ENCODE measurements around the gene LRRC3B.
"Not testable (repeated sequence)": the region's sequence is repeated elsewhere in the genome, so short reads cannot be mapped to it uniquely, and the experiment has no call there.

The LRRC3B gene, protein sequence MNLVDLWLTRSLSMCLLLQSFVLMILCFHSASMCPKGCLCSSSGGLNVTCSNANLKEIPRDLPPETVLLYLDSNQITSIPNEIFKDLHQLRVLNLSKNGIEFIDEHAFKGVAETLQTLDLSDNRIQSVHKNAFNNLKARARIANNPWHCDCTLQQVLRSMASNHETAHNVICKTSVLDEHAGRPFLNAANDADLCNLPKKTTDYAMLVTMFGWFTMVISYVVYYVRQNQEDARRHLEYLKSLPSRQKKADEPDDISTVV

DNA sequence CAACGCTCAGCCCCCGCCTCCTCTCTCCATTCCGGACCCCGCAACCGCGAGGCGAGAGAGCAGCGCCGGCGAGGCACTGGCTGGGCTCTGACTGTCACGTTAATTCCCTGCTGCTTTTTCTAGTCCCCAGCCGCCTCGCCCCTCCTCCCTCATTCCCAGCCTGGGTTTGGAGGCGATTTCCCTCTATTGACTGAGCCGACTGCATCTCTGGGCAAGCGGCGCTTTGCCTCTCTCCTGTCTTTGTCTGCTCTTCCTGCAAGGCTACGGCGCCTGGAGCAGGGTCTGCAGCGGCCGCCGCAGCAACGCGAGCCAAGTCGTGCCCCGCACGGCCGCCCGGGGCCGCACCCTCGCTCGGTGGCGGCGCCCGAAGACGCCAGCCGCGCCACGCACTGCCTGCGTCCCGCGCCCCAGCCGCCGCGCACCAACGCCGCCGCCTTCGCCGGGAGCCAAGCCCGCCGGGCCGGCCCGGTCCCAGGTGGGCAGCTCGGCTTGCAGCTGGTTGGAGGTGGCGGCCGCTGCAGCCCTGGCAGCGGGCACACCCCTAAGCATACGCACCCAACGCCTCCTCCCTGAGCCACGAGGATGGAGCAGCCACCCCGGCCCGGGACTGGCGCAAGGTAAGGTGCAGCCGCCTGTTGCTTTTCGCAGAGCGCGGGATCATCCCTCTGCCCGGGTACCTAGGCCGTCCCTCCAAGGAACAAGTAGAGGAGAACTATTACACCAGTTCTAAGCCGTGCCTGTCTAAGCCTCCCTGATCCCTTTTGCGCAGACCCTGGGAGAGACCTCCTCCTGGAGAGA is at the start of gene LRRC3B:
LRRC3B (plus strand) TSS at position 152 of the 798 bp plus-strand sequence. CDS start 86,901 bp downstream, outside the sequence.
- no peak for DNase-seq

DNA sequence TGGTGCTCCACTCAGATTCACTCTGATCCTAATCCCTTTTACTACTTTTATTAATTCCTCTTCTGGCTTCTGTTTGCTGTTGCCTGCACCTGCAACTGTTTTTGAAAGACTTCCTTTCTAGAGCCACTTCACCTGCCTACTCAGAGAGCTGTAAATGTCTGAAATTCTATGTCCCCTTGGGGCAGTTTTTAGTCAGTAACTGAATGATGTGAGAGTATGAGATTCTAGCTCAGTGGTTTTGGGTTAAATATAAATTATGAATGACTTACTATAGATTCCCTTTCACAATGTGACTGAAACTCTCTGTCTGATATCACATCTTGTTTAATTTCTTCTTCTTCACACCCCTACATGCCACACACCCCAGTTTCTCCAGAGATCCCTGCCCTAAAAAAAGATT is 47.8 kb upstream of the LRRC3B start:
- DNase-seq: no peak

DNA sequence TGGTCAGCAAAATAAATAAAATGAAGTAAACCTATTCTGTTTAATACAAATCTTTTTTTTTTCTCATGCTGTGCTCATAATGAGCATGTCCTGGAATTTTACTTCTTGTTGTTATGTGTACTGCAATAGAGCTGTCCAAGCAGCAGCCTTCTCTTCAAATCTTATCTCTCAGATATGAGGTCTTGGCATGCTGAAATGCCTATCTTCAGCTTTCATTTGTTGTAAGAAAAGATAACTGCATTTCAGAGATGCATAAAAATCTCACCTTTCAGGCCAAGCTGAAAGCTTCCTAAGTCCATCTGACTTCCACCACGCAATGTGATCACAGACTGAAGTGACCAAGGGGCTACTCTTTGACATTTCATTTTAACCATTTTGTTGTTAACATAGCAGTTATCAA is 43.5 kb upstream of the LRRC3B start:
- DNase-seq: no peak

DNA sequence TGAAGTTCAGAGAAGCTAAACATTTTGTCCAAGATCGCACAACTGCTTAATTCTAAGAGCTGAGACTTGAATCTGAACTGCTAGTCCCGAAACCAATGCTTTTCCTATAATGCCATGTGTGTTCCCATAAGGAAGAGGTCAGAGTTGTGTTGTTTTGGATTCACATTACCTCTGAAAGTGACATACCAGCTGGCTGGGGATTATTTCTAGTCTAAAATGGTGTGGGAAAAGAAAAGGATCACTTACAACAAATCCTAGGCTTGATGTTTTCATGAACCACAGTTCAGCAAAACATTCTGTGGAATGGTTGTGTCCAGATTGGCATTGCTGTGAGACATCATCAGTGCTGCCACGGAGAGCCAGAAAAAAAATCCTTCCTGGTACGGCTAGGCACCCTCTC is 35.0 kb upstream of the LRRC3B start:
- no peak for DNase-seq

DNA sequence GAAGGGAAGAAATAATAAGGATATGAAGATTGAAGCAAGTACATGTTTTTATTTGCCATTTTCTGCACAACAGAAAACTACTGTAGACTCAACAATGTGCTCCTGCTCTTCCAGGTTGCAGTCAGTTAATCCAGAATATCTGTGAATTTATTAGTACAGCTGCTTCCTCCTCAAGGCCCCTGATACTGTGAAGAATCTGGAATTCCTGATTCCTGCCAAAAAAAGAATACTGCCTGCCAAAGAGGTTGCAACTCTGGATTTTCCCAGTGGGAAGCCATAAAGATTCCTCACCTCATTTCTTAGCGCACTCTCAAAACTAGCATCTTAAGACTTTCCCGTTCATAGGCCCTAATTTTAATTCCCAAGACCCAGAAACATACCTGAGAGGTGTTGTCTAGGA is 33.6 kb upstream of the LRRC3B start:
- no peak for DNase-seq

DNA sequence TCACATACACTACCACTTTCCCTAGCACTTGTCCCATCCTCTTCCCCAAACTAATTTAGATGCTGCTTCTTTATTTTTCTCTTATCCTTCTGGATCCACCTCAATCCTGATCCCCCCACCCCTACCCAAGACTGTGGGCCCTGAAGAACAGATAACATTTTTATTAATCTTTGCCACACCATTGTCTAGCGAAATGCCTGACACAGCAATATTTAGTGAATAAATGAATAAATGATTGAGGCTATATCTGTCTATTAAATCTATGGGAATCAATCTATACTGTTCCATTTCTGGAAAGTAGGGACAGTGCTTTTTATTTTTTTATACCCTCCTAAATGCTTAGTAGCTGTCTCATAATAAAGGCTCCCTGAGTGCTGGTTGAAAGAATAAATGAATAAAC is 32.9 kb upstream of the LRRC3B start:
- DNase-seq: no peak

DNA sequence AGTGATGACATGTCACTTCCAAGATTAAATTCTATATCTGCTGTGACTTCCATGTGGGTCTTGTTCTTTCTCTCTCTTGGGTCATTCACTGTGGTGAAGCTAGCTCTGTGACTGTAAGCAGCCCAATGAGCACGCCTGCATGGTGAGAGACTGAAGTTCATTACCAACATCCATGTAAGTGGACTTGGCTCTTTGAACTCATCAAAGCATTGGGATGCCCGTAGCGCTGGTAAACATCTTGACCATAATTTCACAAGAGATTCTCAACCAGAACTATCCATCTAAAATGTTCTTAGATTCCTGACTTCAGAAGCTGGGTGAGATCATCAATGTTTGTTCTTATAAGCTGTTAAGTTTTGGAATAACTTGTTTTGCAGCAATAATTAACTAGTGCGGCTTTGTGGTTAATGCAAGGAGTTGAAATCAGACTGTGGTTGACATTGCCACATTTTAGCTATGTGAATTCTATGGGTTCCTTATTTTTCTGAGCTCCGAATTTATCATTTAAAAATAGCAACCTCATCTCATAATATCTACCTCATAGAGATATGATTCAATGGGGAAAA is 31.6 kb upstream of the LRRC3B start:
- no peak for DNase-seq

DNA sequence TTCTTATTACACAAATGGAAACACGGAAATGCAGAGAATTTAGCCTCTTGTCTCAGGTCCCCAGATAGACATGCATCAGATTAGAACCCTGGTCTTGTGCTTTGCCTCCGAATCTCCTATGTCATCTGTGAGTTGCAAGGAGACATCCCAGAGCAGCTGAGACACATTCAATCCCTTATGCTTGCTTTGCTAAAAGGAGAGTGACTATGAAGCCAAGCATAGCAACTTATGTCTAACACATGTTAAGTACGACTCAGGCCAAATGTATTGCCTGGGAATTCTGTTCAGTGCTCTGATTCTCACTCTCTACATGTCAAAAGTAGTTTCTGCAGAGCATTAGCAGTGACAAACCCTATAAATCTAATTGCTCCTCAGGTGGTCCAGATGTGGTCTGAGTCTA is 30.6 kb upstream of the LRRC3B start:
- DNase-seq: no peak

DNA sequence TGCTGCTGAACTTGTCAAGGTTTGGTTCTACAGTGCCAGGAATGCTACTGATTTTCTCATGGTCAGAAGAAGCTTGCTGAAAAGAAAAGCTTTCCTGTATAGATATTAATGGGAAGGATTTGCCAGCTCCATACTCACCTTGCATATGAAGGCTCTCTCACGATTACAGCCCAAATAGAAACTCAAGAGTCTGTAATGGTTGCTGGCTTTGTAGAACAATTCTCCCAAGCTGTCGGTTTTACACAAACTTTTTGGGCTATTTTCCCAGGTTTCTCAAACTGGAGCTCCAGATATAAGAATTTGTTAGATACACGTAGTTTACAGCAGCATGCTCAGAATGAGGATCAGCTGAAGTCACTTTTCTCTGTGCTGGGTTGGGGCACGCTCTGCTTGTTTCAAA is 30.1 kb upstream of the LRRC3B start:
- no peak for DNase-seq

DNA sequence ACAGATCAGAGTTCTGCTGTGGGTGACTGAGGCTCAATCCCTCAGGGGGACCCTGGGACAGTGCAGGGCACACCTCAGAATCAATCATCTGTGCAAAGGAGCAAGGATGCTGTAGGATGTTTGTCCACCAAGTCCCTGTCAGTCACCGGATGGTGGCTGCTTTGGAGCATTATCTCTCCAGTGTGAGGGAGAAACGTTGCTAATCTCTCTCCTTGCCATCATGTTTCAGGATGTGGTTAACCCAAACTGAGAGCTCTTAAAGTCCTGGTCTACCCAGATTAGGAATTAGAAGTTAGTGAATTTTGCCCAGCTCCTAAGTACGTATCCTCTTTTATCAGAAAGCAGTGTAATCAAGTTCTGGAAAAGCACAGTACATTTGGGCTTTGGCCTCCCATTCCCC is 26.2 kb upstream of the LRRC3B start:
- no peak for DNase-seq

DNA sequence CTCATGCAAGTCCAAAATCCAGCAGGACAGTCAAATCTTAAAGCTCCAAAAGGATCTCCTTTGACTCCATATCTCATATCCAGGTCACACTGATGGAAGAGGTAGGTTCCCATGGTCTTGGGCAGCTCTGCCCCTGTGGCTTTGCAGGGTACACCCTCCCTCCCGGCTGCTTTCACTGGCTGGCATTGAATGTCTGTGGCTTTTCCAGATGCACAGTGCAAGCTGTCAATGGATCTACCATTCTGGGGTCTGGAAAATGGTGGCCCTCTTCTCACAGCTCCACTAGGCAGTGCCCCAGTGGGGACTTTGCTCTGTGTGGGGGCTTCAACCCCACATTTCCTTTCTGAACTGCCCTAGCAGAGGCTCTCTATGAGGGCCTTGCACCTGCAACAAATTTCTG is 19.3 kb upstream of the LRRC3B start:
- not testable (repeated sequence) for DNase-seq

DNA sequence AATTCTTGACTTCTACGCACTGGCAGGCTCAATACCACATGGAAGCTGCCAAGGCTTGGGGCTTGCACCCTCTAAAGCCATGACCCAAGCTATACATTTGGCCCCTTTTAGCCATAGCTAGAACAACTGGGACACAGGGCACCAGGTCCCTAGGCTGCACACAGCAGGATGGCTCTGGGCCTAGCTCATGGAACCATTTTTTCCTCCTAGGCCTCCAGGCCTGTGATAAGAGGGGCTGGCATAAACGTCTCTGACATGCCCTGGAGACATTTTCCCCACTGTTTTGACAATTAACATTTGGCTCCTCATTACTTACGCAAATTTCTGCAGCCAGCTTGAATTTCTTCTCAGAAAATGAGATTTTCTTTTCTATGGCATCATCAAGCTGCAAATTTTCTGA is 18.8 kb upstream of the LRRC3B start:
- not testable (repeated sequence) for DNase-seq

DNA sequence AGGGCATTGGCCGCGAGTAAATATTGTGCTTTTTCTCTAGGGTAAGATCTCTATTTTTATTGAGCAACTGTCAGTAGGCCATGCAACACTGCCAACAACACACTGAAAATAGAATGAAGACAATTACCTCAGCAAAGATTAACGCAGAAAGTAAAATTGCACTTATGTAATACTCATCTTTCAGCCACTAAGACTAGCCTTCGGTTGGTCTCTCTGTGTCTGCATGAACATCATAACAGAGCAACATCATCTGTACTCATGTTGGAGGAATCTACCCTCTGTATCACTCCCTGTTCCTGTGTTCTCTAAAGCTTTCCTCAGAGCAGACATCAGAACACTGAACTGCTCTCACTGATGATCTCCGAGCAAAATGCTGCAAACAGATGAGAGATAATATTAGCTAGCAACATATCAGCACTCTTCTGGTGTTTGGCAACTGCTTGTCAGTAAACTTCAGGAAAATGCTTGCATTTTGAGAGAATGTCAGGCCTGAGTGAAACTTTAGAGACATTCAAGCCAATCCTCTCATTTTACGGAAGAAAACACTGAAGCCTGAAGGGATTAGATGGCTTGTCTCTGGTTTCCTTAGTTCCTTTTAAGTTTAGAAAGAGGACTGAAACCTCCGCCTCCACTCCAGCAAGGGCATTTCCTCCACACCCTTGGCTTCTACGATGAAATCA is 8.4 kb upstream of the LRRC3B start:
- DNase-seq: no peak

DNA sequence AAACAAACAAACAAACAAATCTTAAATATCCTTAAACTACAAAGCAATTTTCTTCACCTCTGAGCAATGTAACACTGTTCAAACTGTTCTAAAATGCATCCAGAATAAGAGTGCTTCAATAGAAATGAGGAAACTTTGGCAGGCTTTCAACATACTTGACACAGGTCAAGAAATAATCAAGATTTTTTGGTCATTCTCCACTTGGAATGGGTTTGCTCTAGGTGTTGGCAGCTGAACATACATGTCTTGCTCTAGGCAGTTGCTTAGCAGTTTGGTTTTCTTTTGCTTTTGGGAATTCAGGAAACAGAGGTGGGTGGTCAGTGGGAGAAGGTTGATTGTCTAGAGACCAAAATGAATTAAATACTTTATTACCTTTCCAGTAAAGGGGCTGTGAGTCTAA is 1.4 kb upstream of the LRRC3B start:
- DNase-seq: no peak

DNA sequence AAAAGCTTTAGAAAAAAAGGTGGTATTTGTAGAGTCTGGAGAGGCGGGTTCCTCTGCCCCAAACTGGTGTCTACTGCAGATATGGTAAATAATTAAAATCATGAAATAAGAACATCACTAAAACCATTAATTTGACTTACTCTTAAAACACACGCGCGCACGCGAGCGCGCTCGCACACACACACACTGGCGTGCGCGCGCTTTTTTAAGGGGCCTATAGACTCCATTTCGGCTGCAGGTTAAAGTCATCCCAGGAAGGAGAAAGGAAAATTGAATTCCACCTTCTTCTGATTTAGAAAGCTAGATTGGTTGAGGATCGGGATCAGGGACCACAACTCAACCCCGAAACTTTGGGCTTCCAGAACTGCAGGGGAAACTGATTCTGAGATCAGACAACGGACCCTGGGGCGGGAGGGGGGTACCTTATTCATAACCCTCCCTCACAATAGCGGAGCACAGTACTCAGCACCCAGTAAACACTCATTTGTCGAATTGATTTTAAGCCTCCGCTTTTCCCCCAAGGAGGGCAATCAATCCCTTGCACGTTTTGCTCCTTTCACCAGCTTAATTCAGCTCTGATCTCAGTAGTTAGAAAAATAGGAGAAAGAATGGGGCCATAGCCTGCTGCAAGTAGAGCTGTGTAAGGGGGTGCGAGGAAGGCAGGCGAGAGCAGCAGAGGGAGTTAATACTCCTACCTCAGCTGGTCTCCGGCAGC is 509 bp upstream of the LRRC3B start:
- no peak for DNase-seq

DNA sequence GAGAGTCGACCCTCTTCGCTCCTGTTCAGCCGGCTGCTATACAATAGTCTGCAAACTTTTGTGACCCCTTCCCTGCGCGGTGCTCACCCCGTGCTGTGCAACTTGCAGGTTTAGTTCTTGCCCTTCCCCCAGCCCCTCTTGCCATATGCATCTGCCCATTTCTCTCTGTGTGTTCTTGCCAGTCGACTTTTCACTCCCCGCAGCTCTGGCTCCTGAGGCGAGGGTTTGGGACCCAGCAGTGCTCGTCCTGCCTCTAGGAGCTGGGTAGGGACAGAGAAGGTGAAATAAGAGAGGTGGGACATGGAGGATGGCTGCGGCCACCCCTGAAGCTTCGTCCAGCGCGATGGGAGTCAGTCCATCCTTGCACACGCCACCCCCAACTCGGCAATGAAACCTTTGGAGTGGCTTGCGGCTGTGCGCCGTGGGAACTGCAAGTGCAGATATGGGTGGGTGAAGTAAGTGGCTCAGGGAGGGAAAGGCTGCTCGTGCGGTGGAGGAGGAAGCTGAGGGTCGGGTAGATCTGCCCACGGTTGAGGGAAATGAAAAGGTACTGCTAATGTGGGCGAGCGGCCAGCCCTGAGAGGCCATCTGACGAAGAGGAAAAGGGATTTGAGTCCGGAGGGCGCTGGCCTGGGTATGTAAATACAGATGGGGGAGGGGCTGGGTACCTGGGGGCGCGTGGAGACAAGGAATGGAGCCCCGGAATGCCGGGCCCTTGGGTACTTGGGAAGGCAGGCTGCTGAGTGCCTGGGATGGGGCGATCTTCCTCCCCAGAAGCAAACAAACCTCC is 1.0 kb downstream of the LRRC3B start:
- DNase-seq: no peak

DNA sequence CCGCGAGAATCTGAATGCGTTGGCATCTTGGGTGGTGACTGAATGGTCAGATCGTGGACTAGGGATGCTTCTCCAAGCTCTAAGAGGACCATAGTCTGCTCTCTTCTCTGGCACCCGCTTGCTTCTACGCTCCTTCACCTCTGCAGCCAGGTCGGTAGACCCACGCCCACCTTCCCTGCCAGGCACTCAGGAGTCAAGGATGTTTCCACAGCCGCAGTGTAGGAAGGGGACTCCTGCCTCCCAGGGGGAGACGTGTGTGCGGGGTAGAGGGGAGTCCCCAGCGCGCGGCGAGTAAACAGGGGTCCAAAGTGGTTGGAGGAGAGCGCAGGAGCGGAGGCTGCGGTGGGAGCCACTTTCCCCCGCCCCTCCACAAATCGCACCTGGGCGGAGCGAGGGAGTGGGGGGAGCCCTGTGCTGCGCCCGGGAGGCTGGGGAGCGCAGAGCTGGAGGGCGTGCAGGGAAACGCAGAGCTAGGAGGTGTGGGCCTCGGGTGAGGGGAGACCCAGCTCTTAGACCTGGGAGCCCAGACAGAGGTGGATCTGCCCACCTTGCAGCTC is 1.7 kb downstream of the LRRC3B start:
- DNase-seq: no peak

DNA sequence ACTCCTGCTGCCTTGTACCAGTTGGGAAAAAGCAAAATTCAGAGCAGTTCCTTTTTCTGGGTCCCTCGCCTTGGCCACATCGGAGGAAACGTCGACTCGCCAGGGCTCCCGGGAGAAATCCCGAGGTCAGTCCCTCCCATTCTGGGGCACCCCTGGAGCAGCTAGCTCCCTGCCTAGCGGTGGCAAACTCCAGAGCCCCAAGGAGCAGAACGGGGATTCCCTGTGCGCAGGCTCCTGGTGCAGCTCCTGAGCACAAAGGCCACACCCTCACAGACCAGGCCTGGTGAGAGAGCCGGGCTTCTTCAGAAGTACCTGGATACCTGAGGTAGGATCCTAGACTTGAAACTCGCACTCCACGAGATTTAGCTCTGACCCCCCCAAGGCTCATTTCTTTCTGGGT is 2.6 kb downstream of the LRRC3B start:
- no peak for DNase-seq

DNA sequence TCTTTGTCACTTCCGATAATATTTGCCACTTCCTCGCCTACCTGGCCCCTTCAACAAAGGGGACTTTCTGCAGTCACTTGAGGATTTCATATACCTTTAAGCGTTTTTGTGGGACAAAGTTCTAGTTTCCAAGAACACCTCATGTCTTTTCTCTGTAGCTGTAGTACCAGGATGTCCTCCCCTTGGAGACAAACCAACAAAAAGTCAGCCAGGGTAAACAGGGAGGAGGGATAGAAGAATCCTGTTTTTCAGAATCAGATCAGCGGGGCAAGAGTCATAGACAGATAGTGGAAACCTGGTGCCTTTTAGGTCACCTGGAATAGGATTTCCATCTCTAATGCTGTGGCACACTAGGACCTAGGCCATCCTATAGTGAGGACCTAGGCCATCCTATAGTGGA is 4.5 kb downstream of the LRRC3B start:
- DNase-seq: no peak

DNA sequence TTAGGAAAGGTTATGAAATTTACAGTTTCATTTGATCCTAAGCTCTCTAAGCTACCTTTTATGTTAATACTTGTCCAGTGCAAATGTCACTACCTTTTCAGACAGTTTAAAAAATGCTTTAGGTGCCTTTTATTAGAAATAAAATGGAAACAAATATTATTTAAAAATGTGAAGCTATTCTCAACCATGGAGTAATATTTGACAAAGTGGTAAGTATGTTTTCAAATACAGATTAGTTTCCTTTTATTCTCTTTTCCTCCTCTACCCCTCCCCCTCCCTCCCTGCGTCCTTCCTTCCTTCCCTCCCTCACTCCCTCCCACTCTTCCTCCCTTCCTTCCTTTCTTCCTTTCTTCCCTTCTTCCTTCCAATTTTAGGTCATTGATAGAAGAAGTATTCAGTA is 6.3 kb downstream of the LRRC3B start:
- DNase-seq: no peak

DNA sequence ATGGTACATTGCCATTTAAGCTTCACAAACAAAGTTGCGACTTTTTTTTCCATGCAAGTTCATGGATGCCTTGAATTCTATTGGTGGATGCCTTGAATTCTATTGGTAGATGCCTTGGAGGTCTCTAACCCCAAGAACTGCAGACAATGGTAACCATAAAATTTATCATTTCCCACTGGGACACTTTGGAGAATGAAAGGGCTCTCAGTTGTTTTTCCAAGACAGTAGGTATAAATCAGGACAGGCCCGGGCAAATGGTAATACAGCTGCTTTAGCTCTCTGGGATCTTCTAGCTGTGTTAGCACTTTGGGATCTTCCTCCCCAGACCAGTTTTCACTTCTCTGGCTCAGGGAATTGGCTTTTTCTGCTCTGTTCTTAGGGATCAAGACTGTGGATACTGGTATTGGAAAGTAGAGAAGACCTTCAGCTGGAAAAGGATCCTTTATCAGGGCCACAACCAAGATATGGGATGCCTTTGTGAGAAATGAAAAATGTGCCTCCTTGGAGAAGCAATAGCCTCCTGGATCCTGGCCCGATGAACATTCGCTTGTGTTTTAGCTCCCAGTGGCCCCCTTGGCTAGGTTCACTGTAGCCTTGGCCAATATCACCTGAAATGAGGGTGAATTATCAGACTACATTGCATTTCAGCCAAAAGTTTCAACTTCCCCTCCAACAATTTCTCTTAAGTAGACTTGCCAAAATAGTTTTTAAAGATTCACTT is 8.3 kb downstream of the LRRC3B start:
- DNase-seq: no peak

Data from DMS79 treated with DMSO at 0.1 percent for 48 hours (cell line).